HFFc6 (cell line): ENCODE measurements around the gene STING1. TPM values are rescaled to one million over a fixed set of nuclear protein-coding genes. Genes with fewer than 3 reads are reported as not detected.

Experiments
- DNase-seq: peaks from one replicate; pipeline ENCODE4 v3.0.0-alpha.2; 2018
- H3K27ac Mint-ChIP-seq: 2 replicates; pipeline ENCODE4 v1.8.0; 2020; ENCODE audit warnings: mild to moderate bottlenecking, mixed read lengths
- H3K27me3 Mint-ChIP-seq: 2 replicates; pipeline ENCODE4 v1.8.0; 2021; ENCODE audit warnings: mild to moderate bottlenecking, moderate library complexity, mixed read lengths; ENCODE audit not compliant: insufficient read depth
- H3K36me3 Mint-ChIP-seq: 2 replicates; pipeline ENCODE4 v1.8.0; 2021; ENCODE audit warnings: low read depth, mixed read lengths
- H3K4me1 Mint-ChIP-seq: 2 replicates; pipeline ENCODE4 v1.8.0; 2020; ENCODE audit warnings: low read depth, mixed read lengths
- H3K4me3 Mint-ChIP-seq: 2 replicates; pipeline ENCODE4 v1.8.0; 2020; ENCODE audit warnings: mild to moderate bottlenecking, moderate library complexity, mixed read lengths
- H3K9me3 Mint-ChIP-seq: 2 replicates; pipeline ENCODE4 v1.8.0; 2020; ENCODE audit warnings: mild to moderate bottlenecking, mixed read lengths
- CTCF ChIP-seq: fragments of 200-600 bp; sonication (generic); IDR thresholded peaks from 2 replicates; pipeline ENCODE4 v1.5.0; 2021; ENCODE audit warnings: antibody characterized with exemption, mild to moderate bottlenecking
- total RNA-seq, 6 experiments: library from RNA; stranded (reverse); fragmentation: NEBNext Ultra II Directional; extraction: Animal tissue kit (Norgen Biotek cat#: 25700); gene quantifications; 2 replicates in 1 of 6; 3 replicates in 5 of 6; pipeline ENCODE4 v1.2.3, GENCODE V29; 2021

STING1 gene
- total RNA-seq, 6 experiments from 2014 or later, result 68.8 to 99.6 (median 87.9) TPM

- Mint-ChIP-seq H3K9me3 (no peaks in the 10 kb centered on the region), H3K4me1 (peaks cover 27% of the 10 kb centered on the region), H3K36me3 (peaks cover 17% of the 10 kb centered on the region), H3K4me3 (0 out of 2 replicates have a peak overlapping the region, but pooled peaks have one; percentile 10), H3K27me3 (peaks cover 2% of the 10 kb centered on the region), H3K27ac (peak overlapping the region; percentile 65; the same call in 1 of the 2 replicates)
- no peak for TF ChIP-seq CTCF
- peak; percentile 43 for DNase-seq
Observed at GRCh38 chr5:139474890-139475791, 7.4 kb downstream of the STING1 start.

- Mint-ChIP-seq H3K4me3 (no peak overlapping the region), H3K27ac (peak overlapping the region; percentile 35)
- no peak for DNase-seq
Observed at GRCh38 chr5:139473565-139473964, 9.0 kb downstream of the STING1 start.

GRCh38 chr5:139473105-139473504 lies 9.5 kb downstream of the STING1 start:
- Mint-ChIP-seq H3K27ac (no peak overlapping the region), H3K4me3 (no peak overlapping the region), H3K36me3 (peaks cover 15% of the 10 kb centered on the region), H3K27me3 (peaks cover 5% of the 10 kb centered on the region), H3K4me1 (peaks cover 36% of the 10 kb centered on the region), H3K9me3 (no peaks in the 10 kb centered on the region)
- no peak for DNase-seq
- TF ChIP-seq CTCF, result no peak

More at GRCh38 chr5:139473565-139473964, 9.0 kb downstream of the STING1 start:
- Mint-ChIP-seq H3K4me1 (peaks cover 31% of the 10 kb centered on the region), H3K27me3 (peaks cover 5% of the 10 kb centered on the region), H3K9me3 (no peaks in the 10 kb centered on the region), H3K36me3 (peaks cover 17% of the 10 kb centered on the region)
- TF ChIP-seq CTCF, result peak; percentile 31; the same call in 1 of the 2 replicates

GRCh38 chr5:139472386-139473030 lies 10.1 kb downstream of the STING1 start:
- peaks cover 5% of the 10 kb centered on the region for H3K27me3 Mint-ChIP-seq
- DNase-seq, result no peak
- peaks cover 36% of the 10 kb centered on the region for H3K4me1 Mint-ChIP-seq
- no peak for TF ChIP-seq CTCF
- no peak overlapping the region for H3K4me3 Mint-ChIP-seq
- no peaks in the 10 kb centered on the region for H3K9me3 Mint-ChIP-seq
- peaks cover 13% of the 10 kb centered on the region for H3K36me3 Mint-ChIP-seq
- H3K27ac Mint-ChIP-seq, result no peak overlapping the region

GRCh38 chr5:139470821-139471300 lies 11.7 kb downstream of the STING1 start, which contains the start of gene SMIM33:
Gene SMIM33 (plus strand): TSS chr5:139471004. CDS start chr5:139471122, 118 bp downstream.
- H3K9me3 Mint-ChIP-seq, result no peaks in the 10 kb centered on the region
- DNase-seq, result no peak
- peaks cover 10% of the 10 kb centered on the region for H3K36me3 Mint-ChIP-seq
- no peak within 1 kb of the TSS for H3K4me3 Mint-ChIP-seq
- no peak for TF ChIP-seq CTCF
- H3K4me1 Mint-ChIP-seq, result peaks cover 36% of the 10 kb centered on the region
- H3K27me3 Mint-ChIP-seq, result peaks cover 5% of the 10 kb centered on the region
- H3K27ac Mint-ChIP-seq, result no peak within 1 kb of the TSS
